ENCODE results near the gene TFAP2C.

GRCh38 chr20:56653211-56653610 lies 24.1 kb downstream of the TFAP2C start:
- no peak for TF ChIP-seq CTCF (IDR thresholded peaks at IDR 0.05)
- TF ChIP-seq POLR2A (IDR thresholded peaks at IDR 0.05), result no peak
